Measurements from ENCODE around the gene LRMDA. TPM values are rescaled to one million over a fixed set of nuclear protein-coding genes. Genes with fewer than 3 reads are reported as not detected.

Gene LRMDA
- total and polyA plus RNA-seq, 2 donors (not counting 1 experiment from before 2014, with no cell fraction given), result 0.12 TPM; not detected in 1

DNA sequence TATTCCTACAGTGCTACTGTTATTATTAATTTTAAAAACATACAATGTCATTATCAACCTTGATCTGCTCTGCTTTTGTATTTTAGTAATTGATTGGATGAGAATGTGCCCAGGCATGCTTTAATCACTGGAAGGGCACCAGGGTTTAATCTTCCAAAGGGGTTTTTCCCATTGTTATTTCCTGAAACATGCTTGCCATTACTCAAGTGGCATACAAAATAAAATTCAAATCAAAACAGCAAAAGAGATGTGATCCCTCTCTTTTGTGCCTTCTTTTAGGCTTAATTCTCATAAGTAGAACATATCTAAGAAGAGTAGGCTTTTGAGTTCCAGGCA lies 963.3 kb downstream of the LRMDA start:
- H3K4me2 ChIP-seq (replicated peaks; ENCODE audit: low read depth, low read length, poor library complexity, severe bottlenecking), result no peak overlapping the region
- no peaks in the 10 kb centered on the region for H3K36me3 ChIP-seq (replicated peaks in 1 of 2; ENCODE audit: control extremely low read depth in 1 of 2, control insufficient read depth in 1 of 2, extremely low read depth in 1 of 2, insufficient read depth in 2 of 2, low read length in 1 of 2)
- no peaks in the 10 kb centered on the region for H3K79me2 ChIP-seq (ENCODE audit: control insufficient read depth, insufficient read depth, low read length)
- Mint-ChIP-seq H3K4me1 (no peaks in the 10 kb centered on the region), H3K27ac (no peak overlapping the region), H3K4me3 (no peak overlapping the region), H3K9me3 (ENCODE audit: insufficient read depth) (no peaks in the 10 kb centered on the region), H3K27me3 (no peaks in the 10 kb centered on the region)
- ATAC-seq (ENCODE audit: low read depth) (no peak), DNase-seq (no peak)
- no peaks in the 10 kb centered on the region for H3K9me3 ChIP-seq (ENCODE audit: control extremely low read depth in 1 of 3, control insufficient read depth in 2 of 3, insufficient read depth in 1 of 3, low read length in 2 of 3)
- TF ChIP-seq EZH2 (IDR thresholded peaks at IDR 0.05; ENCODE audit: borderline replicate concordance, insufficient read depth, low read depth, low read length, poor library complexity, severe bottlenecking) (no peak), CTCF (IDR thresholded peaks at IDR 0.05) (no peak)
- H3K27me3 ChIP-seq (replicated peaks in 1 of 4; ENCODE audit: control extremely low read depth in 1 of 4, control insufficient read depth in 3 of 4, insufficient read depth in 4 of 4, low read length in 3 of 4), result no peaks in the 10 kb centered on the region
- no peaks in the 10 kb centered on the region for H3K4me1 ChIP-seq (ENCODE audit: control insufficient read depth in 2 of 2, insufficient read depth in 2 of 2, low read length in 2 of 2)
- H3K9ac ChIP-seq (ENCODE audit: low read length), result no peak overlapping the region
- H3K27ac ChIP-seq (ENCODE audit: low read length in 2 of 2), result no peak overlapping the region
- ChIA-PET POLR2A (no interaction called here), CTCF (no interaction called here)
- intact Hi-C loops (cut with micrococcal nuclease), result loop anchor here (10.0 kb wide), 1 partner anchor 50 kb away; no protein-coding TSS in a partner anchor
- no peak overlapping the region for H2AFZ ChIP-seq (ENCODE audit: insufficient read depth, low read depth, low read length, poor library complexity, severe bottlenecking)
- H4K20me1 ChIP-seq (ENCODE audit: control insufficient read depth, insufficient read depth, low read length, poor library complexity, severe bottlenecking), result no peaks in the 10 kb centered on the region
- no peak overlapping the region for H3K4me3 ChIP-seq (ENCODE audit: control extremely low read depth in 1 of 5, extremely low read depth in 1 of 5, insufficient read depth in 1 of 5, low read depth in 2 of 5, low read length in 4 of 5)

- H3K4me1 ChIP-seq (ENCODE audit: control insufficient read depth in 2 of 2, insufficient read depth in 2 of 2, low read length in 2 of 2), result no peaks in the 10 kb centered on the region
- ATAC-seq (ENCODE audit: low read depth), result no peak
- H3K9me3 Mint-ChIP-seq (ENCODE audit: insufficient read depth), result no peaks in the 10 kb centered on the region
- WGBS (ENCODE audit: insufficient coverage), result 100% methylated on average over 1 of the region's 1 CpG
- no peaks in the 10 kb centered on the region for H3K79me2 ChIP-seq (ENCODE audit: control insufficient read depth, insufficient read depth, low read length)
- H3K4me1 Mint-ChIP-seq, result no peaks in the 10 kb centered on the region
- H3K4me3 ChIP-seq (ENCODE audit: control extremely low read depth in 1 of 5, extremely low read depth in 1 of 5, insufficient read depth in 1 of 5, low read depth in 2 of 5, low read length in 4 of 5), result no peak overlapping the region
- TF ChIP-seq EZH2 (IDR thresholded peaks at IDR 0.05; ENCODE audit: borderline replicate concordance, insufficient read depth, low read depth, low read length, poor library complexity, severe bottlenecking) (no peak), CTCF (IDR thresholded peaks at IDR 0.05) (no peak)
- no peaks in the 10 kb centered on the region for H3K27me3 Mint-ChIP-seq
- intact Hi-C loops (cut with micrococcal nuclease), result loop anchor here (10.0 kb wide), 1 partner anchor 50 kb away; no protein-coding TSS in a partner anchor
- peaks cover 0 to 4% (median 0%) of the 10 kb centered on the region in 3 donors for H3K9me3 ChIP-seq (ENCODE audit: control extremely low read depth in 1 of 3, control insufficient read depth in 2 of 3, insufficient read depth in 1 of 3, low read length in 2 of 3)
- ChIA-PET POLR2A (no interaction called here), CTCF (no interaction called here)
- no peak overlapping the region for H3K9ac ChIP-seq (ENCODE audit: low read length)
- no peak overlapping the region for H3K27ac ChIP-seq (ENCODE audit: low read length in 2 of 2)
- no peaks in the 10 kb centered on the region for H3K36me3 ChIP-seq (replicated peaks in 1 of 2; ENCODE audit: control extremely low read depth in 1 of 2, control insufficient read depth in 1 of 2, extremely low read depth in 1 of 2, insufficient read depth in 2 of 2, low read length in 1 of 2)
- no peak overlapping the region for H3K27ac Mint-ChIP-seq
- no peak overlapping the region for H3K4me2 ChIP-seq (replicated peaks; ENCODE audit: low read depth, low read length, poor library complexity, severe bottlenecking)
- H3K4me3 Mint-ChIP-seq, result no peak overlapping the region
- no peak for DNase-seq
- no peak overlapping the region for H2AFZ ChIP-seq (ENCODE audit: insufficient read depth, low read depth, low read length, poor library complexity, severe bottlenecking)
- no peaks in the 10 kb centered on the region for H3K27me3 ChIP-seq (replicated peaks in 1 of 4; ENCODE audit: control extremely low read depth in 1 of 4, control insufficient read depth in 3 of 4, insufficient read depth in 4 of 4, low read length in 3 of 4)
- H4K20me1 ChIP-seq (ENCODE audit: control insufficient read depth, insufficient read depth, low read length, poor library complexity, severe bottlenecking), result no peaks in the 10 kb centered on the region
Measured at GRCh38 chr10:76395251-76395650, 963.8 kb downstream of the LRMDA start.
